ENCODE results near the gene CTNND2.

Gene CTNND2

DNA sequence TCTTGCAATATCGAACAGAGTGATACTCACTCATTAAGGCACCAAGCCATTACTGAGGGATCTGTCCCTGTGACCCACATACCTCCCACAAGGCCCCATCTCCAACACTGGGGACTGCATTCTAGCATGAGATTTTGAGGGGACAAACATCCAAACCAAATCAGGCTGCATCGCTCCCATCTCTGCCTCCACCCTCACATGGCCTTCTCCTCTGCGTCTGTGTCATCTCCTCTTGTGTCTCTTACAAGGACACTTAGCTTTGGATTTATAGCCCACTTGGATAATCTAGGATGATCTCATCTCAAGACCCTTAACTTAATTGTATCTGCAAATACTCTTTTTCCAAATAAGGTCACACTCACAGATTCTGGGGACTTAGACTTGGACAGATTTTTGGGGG lies 858.8 kb downstream of the CTNND2 start:
- TF ChIP-seq, protein P1, sequence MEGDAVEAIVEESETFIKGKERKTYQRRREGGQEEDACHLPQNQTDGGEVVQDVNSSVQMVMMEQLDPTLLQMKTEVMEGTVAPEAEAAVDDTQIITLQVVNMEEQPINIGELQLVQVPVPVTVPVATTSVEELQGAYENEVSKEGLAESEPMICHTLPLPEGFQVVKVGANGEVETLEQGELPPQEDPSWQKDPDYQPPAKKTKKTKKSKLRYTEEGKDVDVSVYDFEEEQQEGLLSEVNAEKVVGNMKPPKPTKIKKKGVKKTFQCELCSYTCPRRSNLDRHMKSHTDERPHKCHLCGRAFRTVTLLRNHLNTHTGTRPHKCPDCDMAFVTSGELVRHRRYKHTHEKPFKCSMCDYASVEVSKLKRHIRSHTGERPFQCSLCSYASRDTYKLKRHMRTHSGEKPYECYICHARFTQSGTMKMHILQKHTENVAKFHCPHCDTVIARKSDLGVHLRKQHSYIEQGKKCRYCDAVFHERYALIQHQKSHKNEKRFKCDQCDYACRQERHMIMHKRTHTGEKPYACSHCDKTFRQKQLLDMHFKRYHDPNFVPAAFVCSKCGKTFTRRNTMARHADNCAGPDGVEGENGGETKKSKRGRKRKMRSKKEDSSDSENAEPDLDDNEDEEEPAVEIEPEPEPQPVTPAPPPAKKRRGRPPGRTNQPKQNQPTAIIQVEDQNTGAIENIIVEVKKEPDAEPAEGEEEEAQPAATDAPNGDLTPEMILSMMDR (IDR thresholded peaks at IDR 0.05; ENCODE audit: low read depth, low read length, missing control alignments) = no peak
- H3K4me3 ChIP-seq (ENCODE audit: low read depth, low read length) = no peak overlapping the region
- DNase-seq (ENCODE audit: low read depth) = no peak

- TF ChIP-seq, protein P1 (IDR thresholded peaks at IDR 0.05; ENCODE audit: low read depth, low read length, missing control alignments) = no peak
- no peak for DNase-seq (ENCODE audit: low read depth)
- H3K4me3 ChIP-seq (ENCODE audit: low read depth, low read length) = no peak overlapping the region
These were observed 859.7 kb downstream of the CTNND2 start for GRCh38 chr5:11044581-11044980.

DNA sequence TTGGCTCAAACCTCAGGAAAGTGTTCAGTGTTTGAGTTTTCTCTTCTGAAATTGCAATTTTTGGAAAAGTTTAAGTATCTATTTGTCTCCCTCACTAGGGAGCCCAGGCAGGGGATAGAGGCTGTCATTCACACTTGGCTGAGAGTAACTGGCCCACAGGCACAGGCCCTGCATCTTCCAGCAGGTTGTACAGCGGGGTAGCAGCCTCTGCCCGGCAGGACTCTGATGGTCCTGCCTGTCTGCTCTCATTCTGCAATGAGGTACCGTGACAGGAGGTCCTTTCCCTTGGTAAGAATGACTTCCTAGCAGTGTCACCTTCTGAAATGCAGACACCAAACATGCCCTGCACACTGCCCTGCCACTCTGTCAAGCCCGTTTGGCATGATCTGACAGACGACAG lies 860.4 kb downstream of the CTNND2 start:
- TF ChIP-seq, protein P1 (IDR thresholded peaks at IDR 0.05; ENCODE audit: low read depth, low read length, missing control alignments) = no peak
- no peak overlapping the region for H3K4me3 ChIP-seq (ENCODE audit: low read depth, low read length)
- no peak for DNase-seq (ENCODE audit: low read depth)

DNA sequence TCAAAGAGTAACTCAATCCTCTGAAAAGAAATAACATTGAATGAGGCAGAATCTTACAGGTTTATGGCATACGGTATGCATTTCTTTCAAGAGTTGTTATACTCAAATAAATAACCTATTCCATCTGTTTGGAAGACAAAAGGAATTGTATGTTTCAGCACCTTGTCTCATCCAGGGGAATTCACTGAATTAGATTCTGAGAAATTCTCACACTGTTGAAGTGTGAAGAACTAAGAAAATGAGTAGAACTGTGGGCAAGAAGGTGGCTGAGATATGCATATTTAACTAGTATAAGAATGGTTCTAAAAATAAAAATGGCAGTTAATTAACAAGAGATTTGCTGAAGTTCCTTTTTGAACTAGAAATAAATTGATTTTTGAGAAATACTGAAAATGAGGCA lies 863.9 kb downstream of the CTNND2 start:
- no peak overlapping the region for H3K4me3 ChIP-seq (ENCODE audit: low read depth, low read length)
- DNase-seq (ENCODE audit: low read depth) = no peak
- TF ChIP-seq, protein P1 (IDR thresholded peaks at IDR 0.05; ENCODE audit: low read depth, low read length, missing control alignments) = no peak

DNA sequence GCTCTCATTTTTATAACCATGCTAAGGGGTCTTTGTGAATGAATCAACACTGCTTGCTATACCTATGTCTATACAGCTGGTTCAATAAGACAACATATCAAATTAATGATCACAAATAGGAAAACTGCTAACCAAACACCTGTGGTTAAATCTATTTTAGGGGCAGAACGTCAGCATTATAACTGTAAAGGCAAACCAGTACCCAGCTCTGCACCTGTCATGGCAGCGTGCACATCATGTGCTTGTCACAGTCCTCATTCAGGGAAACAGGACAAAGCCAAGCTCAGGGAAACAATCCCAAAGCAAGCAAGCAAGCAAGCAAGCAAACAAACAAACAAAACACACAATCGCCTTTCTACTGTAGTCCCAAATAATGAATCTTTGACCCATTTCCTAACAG lies 865.5 kb downstream of the CTNND2 start:
- DNase-seq (ENCODE audit: low read depth) = no peak
- TF ChIP-seq, protein P1 (IDR thresholded peaks at IDR 0.05; ENCODE audit: low read depth, low read length, missing control alignments) = no peak
- no peak overlapping the region for H3K4me3 ChIP-seq (ENCODE audit: low read depth, low read length)

DNA sequence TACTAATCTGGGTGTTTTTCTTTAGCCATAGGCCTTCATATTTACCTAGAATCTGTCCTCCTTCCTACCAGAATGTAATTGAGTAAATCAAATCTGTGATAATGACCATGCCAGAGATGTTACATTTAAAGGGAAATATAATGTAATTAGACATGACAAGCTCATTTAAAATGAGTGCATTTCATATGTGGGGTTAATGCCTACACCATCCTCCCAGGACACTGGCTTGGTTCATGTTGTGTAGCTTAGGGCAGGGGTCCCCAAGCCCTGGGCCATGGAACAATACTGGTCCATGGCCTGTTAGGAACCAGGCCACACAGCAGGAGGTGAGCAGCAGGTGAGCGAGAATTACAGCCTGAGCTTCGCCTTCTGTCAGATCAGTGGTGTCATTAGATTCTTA lies 866.3 kb downstream of the CTNND2 start:
- TF ChIP-seq, protein P1 (IDR thresholded peaks at IDR 0.05; ENCODE audit: low read depth, low read length, missing control alignments) = no peak
- DNase-seq (ENCODE audit: low read depth) = no peak

GRCh38 chr5:11037080-11037479 lies 867.2 kb downstream of the CTNND2 start:
- DNase-seq (ENCODE audit: low read depth) = no peak
- no peak overlapping the region for H3K4me3 ChIP-seq (ENCODE audit: low read depth, low read length)
- TF ChIP-seq, protein P1 (IDR thresholded peaks at IDR 0.05; ENCODE audit: low read depth, low read length, missing control alignments) = no peak

More for the DNA sequence above, 866.3 kb downstream of the CTNND2 start:
- no peak overlapping the region for H3K4me3 ChIP-seq (ENCODE audit: low read depth, low read length)

All from GM12864 (cell line).